H1 (cell line): ENCODE results near the gene SMAD6. TPM values are rescaled to one million over a fixed set of nuclear protein-coding genes. Genes with fewer than 3 reads are reported as not detected.

ENCODE experiments used
- CTCF ChIA-PET: fragments of 300-600 bp; sonication (Branson Sonifier 250); formaldehyde crosslinking; loops from one replicate; lab custom pipeline; 2021; ENCODE audit not compliant: partially characterized antibody; lab: Charles Lee
- POLR2A ChIA-PET: fragments of 300-600 bp; sonication (Branson Sonifier 250); formaldehyde crosslinking; loops from one replicate; lab custom pipeline; 2021; ENCODE audit warnings: inconsistent platforms; ENCODE audit not compliant: partially characterized antibody; lab: Charles Lee
- DNase-seq, 2 experiments: peaks; one replicate each; pipeline versions ENCODE4 v3.0.0 to v3.0.0-alpha.2; 2010 to 2022; ENCODE audit warnings: low spot score in 2 of 2, low read depth in 1 of 2, mixed read lengths in 1 of 2
- FAIRE-seq: peaks from 2 replicates; lab custom pipeline; 2011; peaks lifted over from hg19 to GRCh38; lab: Jason Lieb, UNC
- H2AFZ ChIP-seq: 2 replicates; pipeline ENCODE4 v1.8.1; 2012; ENCODE audit warnings: low read length, inconsistent platforms
- H2AK5ac ChIP-seq: 2 replicates; pipeline ENCODE4 v1.6.1; 2013; ENCODE audit warnings: low read depth, low read length
- H2BK120ac ChIP-seq: replicated peaks from 2 replicates; pipeline ENCODE3; 2013; ENCODE audit warnings: low read depth, low read length, inconsistent platforms
- H2BK12ac ChIP-seq: 2 replicates; pipeline ENCODE4 v1.6.1; 2013; ENCODE audit warnings: low read depth, low read length
- H2BK15ac ChIP-seq: 2 replicates; pipeline ENCODE4 v1.6.1; 2013; ENCODE audit warnings: low read length
- H2BK20ac ChIP-seq: 2 replicates; pipeline ENCODE4 v1.6.1; 2013; ENCODE audit warnings: low read length
- H2BK5ac ChIP-seq: 2 replicates; pipeline ENCODE4 v1.6.1; 2013; ENCODE audit warnings: low read depth, low read length
- H3K14ac ChIP-seq: 2 replicates; pipeline ENCODE4 v1.6.1; 2013; ENCODE audit warnings: inconsistent platforms; ENCODE audit not compliant: insufficient read length
- H3K18ac ChIP-seq: 2 replicates; pipeline ENCODE4 v1.6.1; 2013; ENCODE audit warnings: low read length; ENCODE audit errors: extremely low read depth
- H3K23ac ChIP-seq: 2 replicates; pipeline ENCODE4 v1.6.1; 2013; ENCODE audit warnings: inconsistent platforms; ENCODE audit not compliant: insufficient read length
- H3K23me2 ChIP-seq: 2 replicates; pipeline ENCODE4 v1.6.1; 2013; ENCODE audit warnings: low read depth, low read length
- H3K27ac ChIP-seq: 2 replicates; pipeline ENCODE4 v1.6.1; 2011; ENCODE audit warnings: low read depth, low read length, inconsistent platforms
- H3K27me3 ChIP-seq, 4 experiments: replicated peaks in 1 of 4; 1 replicate in 1 of 4; 2 replicates in 3 of 4; pipeline versions ENCODE4 v1.6.1 to v1.8.1; 2011 to 2013; ENCODE audit warnings: low read length in 3 of 4, mild to moderate bottlenecking in 3 of 4, inconsistent platforms in 2 of 4, mixed read lengths in 2 of 4, moderate library complexity in 1 of 4; ENCODE audit not compliant: control insufficient read depth in 3 of 4, insufficient read depth in 3 of 4; ENCODE audit errors: extremely low read depth in 1 of 4
- H3K36me3 ChIP-seq, 4 experiments: 2 replicates each; pipeline versions ENCODE4 v1.6.1 to v1.8.1; 2011 to 2013; ENCODE audit warnings: mild to moderate bottlenecking in 4 of 4, low read length in 3 of 4, moderate library complexity in 2 of 4, control low read depth in 1 of 4, inconsistent platforms in 1 of 4; ENCODE audit not compliant: insufficient read depth in 4 of 4, control insufficient read depth in 2 of 4
- H3K4ac ChIP-seq: replicated peaks from 2 replicates; pipeline ENCODE3; 2013; ENCODE audit warnings: low read length, low read depth, mixed read lengths, inconsistent platforms; ENCODE audit not compliant: insufficient read length
- H3K4me1 ChIP-seq, 4 experiments: replicated peaks in 1 of 4; 1 replicate in 1 of 4; 2 replicates in 3 of 4; pipeline versions ENCODE4 v1.6.1 to v1.8.1; 2011 to 2013; ENCODE audit warnings: low read length in 3 of 4, inconsistent platforms in 2 of 4, mixed read lengths in 1 of 4; ENCODE audit not compliant: insufficient read depth in 4 of 4, control insufficient read depth in 3 of 4
- H3K4me2 ChIP-seq, 2 experiments: 2 replicates each; pipeline versions ENCODE4 v1.6.1 to v1.8.1; 2011 to 2013; ENCODE audit warnings: low read depth in 2 of 2, low read length in 2 of 2, control low read depth in 1 of 2, inconsistent platforms in 1 of 2, mild to moderate bottlenecking in 1 of 2; ENCODE audit not compliant: insufficient read depth in 1 of 2
- H3K4me3 ChIP-seq, 4 experiments: fragments of 200-600, 300-600 bp in 1 of 4; sonication (generic), shearing (Covaris generic), sonication (Bioruptor Twin) in 1 of 4; 2 replicates each; pipeline versions ENCODE4 v1.5.1 to v1.8.1; 2011 to 2016; ENCODE audit warnings: low read length in 4 of 4, low read depth in 3 of 4, control low read depth in 2 of 4, inconsistent platforms in 2 of 4, mild to moderate bottlenecking in 2 of 4, mixed read lengths in 1 of 4, moderate library complexity in 1 of 4; ENCODE audit not compliant: insufficient read depth in 2 of 4; ENCODE audit errors: extremely low read depth in 1 of 4
- H3K56ac ChIP-seq: replicated peaks from 2 replicates; pipeline ENCODE3; 2013; ENCODE audit warnings: low read depth, mild to moderate bottlenecking, mixed read lengths, low read length, inconsistent platforms; ENCODE audit not compliant: insufficient read length
- H3K79me1 ChIP-seq: 2 replicates; pipeline ENCODE4 v1.6.1; 2013; ENCODE audit warnings: low read depth, low read length, control low read depth
- H3K79me2 ChIP-seq, 2 experiments: 2 replicates each; pipeline versions ENCODE4 v1.6.1 to v1.8.1; 2012 to 2013; ENCODE audit warnings: low read length in 2 of 2, mild to moderate bottlenecking in 2 of 2, inconsistent platforms in 1 of 2; ENCODE audit not compliant: insufficient read depth in 2 of 2, control insufficient read depth in 1 of 2
- H3K9ac ChIP-seq, 4 experiments: replicated peaks in 1 of 4; 1 replicate in 1 of 4; 2 replicates in 3 of 4; pipeline versions ENCODE4 v1.6.1 to v1.8.1; 2011 to 2013; ENCODE audit warnings: low read depth in 3 of 4, low read length in 3 of 4, control low read depth in 2 of 4, mild to moderate bottlenecking in 2 of 4, moderate library complexity in 2 of 4, inconsistent platforms in 1 of 4; ENCODE audit errors: extremely low read depth in 1 of 4
- H3K9me3 ChIP-seq, 2 experiments: 2 replicates each; pipeline versions ENCODE4 v1.6.1 to v1.8.1; 2012 to 2013; ENCODE audit warnings: mild to moderate bottlenecking in 2 of 2, moderate library complexity in 2 of 2, control low read depth in 1 of 2, inconsistent platforms in 1 of 2, low read depth in 1 of 2, low read length in 1 of 2, mixed read lengths in 1 of 2; ENCODE audit not compliant: insufficient read depth in 2 of 2
- H4K20me1 ChIP-seq, 2 experiments: replicated peaks in 1 of 2; 2 replicates each; pipeline versions ENCODE3 to v1.8.1; 2011 to 2013; ENCODE audit warnings: inconsistent platforms in 2 of 2, low read length in 2 of 2, mild to moderate bottlenecking in 1 of 2; ENCODE audit not compliant: insufficient read depth in 2 of 2, control insufficient read depth in 1 of 2
- H4K5ac ChIP-seq: 2 replicates; pipeline ENCODE4 v1.6.1; 2013; ENCODE audit warnings: low read length, low read depth, mixed read lengths, inconsistent platforms; ENCODE audit not compliant: insufficient read length
- H4K8ac ChIP-seq: 2 replicates; pipeline ENCODE4 v1.8.0; 2013; ENCODE audit warnings: mild to moderate bottlenecking, moderate library complexity, low read length, inconsistent platforms; ENCODE audit not compliant: insufficient read depth; ENCODE audit errors: extremely low read depth
- H4K91ac ChIP-seq: replicated peaks from 2 replicates; pipeline ENCODE3; 2013; ENCODE audit warnings: low read length, mixed read lengths, inconsistent platforms; ENCODE audit not compliant: insufficient read length
- ASH2L ChIP-seq: fragments of 200-600, 300-600 bp; sonication (generic); IDR thresholded peaks from one replicate; pipeline ENCODE4 v1.7.1; 2017; ENCODE audit warnings: low read length
- CHD1 ChIP-seq: IDR thresholded peaks from 2 replicates; pipeline ENCODE4 v1.6.1; 2012; ENCODE audit warnings: low read depth, low read length, improper control_type of control experiment
- CREB1 ChIP-seq: IDR thresholded peaks from 2 replicates; pipeline ENCODE4 v1.6.1; 2012; ENCODE audit warnings: inconsistent platforms
- CTBP2 ChIP-seq: IDR thresholded peaks from 2 replicates; pipeline ENCODE4 v1.7.0; 2011; ENCODE audit warnings: borderline replicate concordance, mild to moderate bottlenecking, moderate library complexity, mixed read lengths, low read length; ENCODE audit not compliant: insufficient read depth, insufficient read length
- EP300 ChIP-seq, 2 experiments: IDR thresholded peaks; 1 replicate in 1 of 2; 2 replicates in 1 of 2; pipeline ENCODE4 v1.6.1; 2011 to 2012; ENCODE audit warnings: low read depth in 2 of 2, low read length in 2 of 2, mild to moderate bottlenecking in 2 of 2, borderline replicate concordance in 1 of 2, inconsistent platforms in 1 of 2, moderate library complexity in 1 of 2
- FOSL1 ChIP-seq: IDR thresholded peaks from 2 replicates; pipeline ENCODE4 v1.6.1; 2011; ENCODE audit warnings: mild to moderate bottlenecking, low read depth, low read length, moderate library complexity; ENCODE audit not compliant: insufficient read depth
- GABPA ChIP-seq: IDR thresholded peaks from 2 replicates; pipeline ENCODE4 v1.6.1; 2011; ENCODE audit warnings: mild to moderate bottlenecking, low read length, moderate library complexity, borderline replicate concordance; ENCODE audit not compliant: insufficient read depth
- JUND ChIP-seq: IDR thresholded peaks from 2 replicates; pipeline ENCODE4 v1.6.1; 2011; ENCODE audit warnings: mild to moderate bottlenecking, improper control_type of control experiment, low read length
- NRF1 ChIP-seq: IDR thresholded peaks from 2 replicates; pipeline ENCODE4 v1.6.1; 2011; ENCODE audit warnings: mild to moderate bottlenecking, low read depth, low read length, improper control_type of control experiment
- POLR2A ChIP-seq, 2 experiments: IDR thresholded peaks; 1 replicate in 1 of 2; 2 replicates in 1 of 2; pipeline ENCODE4 v1.6.1; 2011; ENCODE audit warnings: low read depth in 2 of 2, low read length in 2 of 2, mild to moderate bottlenecking in 2 of 2; ENCODE audit errors: control extremely low read depth in 1 of 2
- SP1 ChIP-seq: IDR thresholded peaks from 2 replicates; pipeline ENCODE4 v1.6.1; 2011; ENCODE audit warnings: low read depth, low read length
- WGBS, 2 experiments: shearing (Covaris generic) in 1 of 2; methylation state at CpG; one replicate each; pipeline versions ENCODE4 v1.1.6 to v1.1.7; 2013 to 2015; ENCODE audit warnings: low lambda C conversion rate in 2 of 2, mixed read lengths in 2 of 2, inconsistent platforms in 1 of 2, low coverage in 1 of 2, missing lambda C conversion rate in 1 of 2; ENCODE audit not compliant: insufficient replicate concordance in 2 of 2, insufficient coverage in 1 of 2, insufficient read length in 1 of 2; ENCODE audit errors: extremely low coverage in 1 of 2, missing lambda C conversion rate in 1 of 2; 5-methylcytosine and 5-hydroxymethylcytosine counted together
- polyA plus RNA-seq, 7 experiments: library from polyadenylated mRNA; depleted of rRNA in 3 of 7; stranded (reverse) in 5 of 7; unstranded in 2 of 7; fragments of >200 nt in 5 of 7; fragments of 200-250 nt in 2 of 7; gene quantifications; 1 replicate in 5 of 7; 2 replicates in 1 of 7; 4 replicates in 1 of 7; pipeline versions ENCODE4 v1.2.1 to v1.2.3, GENCODE V29; 2011 to 2013; ENCODE audit warnings: missing spikeins in 2 of 7, mixed read lengths in 2 of 7
- total RNA-seq: library from RNA; stranded (reverse); fragmentation: NEBNext Ultra II Directional; extraction: Animal tissue kit (Norgen Biotek cat#: 25700); gene quantifications from 2 replicates; pipeline ENCODE4 v1.2.1, GENCODE V29; 2021

Gene SMAD6
- total and polyA plus RNA-seq, 2 of the 8 experiments (the other 6 are each of a cell fraction or from before 2014, with no cell fraction given): 1.8 to 7.0 TPM

DNA sequence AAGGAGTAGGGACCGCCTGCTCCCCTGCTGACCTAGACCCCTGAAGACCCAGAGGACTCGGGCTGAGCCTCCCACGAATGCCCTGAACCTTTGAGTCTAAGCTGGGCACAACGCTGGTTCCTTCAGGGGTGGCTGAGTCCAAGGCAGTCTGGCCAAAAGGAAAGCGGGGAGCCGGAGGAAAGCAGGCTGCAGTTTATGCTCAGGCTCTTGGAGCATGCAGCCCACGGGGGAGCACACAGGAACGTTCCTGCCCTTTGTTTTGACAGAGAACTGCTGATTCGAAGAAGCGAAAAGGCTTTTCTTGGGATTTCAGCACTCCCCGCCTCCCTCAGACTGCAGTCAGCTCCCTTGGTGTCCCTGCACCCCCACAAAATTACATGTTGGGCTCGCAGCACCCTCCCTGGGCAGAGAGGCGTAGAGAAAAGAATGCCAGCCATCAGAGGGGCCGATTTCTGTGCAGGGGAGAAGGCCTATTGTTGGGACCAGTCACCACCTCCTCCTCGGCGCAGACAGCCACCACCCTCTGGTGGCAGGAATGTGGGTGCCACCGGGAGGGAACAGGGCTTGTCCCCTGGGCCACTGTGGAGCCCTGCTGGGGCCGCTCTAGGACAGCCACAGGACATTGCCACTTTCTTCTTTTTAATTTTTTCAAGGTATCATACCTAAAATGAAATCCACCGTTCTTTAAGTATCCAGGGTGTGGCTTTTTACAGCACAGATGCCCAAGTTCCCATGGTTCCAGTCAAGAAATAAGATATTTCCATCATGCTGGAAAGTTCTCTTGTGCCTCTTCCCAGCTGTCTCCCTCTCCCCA is 72.2 kb downstream of the SMAD6 start:
- Histone ChIP-seq H3K79me2 (no peaks in the 10 kb centered on the region), H3K4me1 (peaks cover 11 to 24% (median 18%) of the 10 kb centered on the region in 4 experiments), H3K27me3 (no peaks in the 10 kb centered on the region), H4K91ac (peak overlapping the region; percentile 83), H3K18ac (peak overlapping the region; percentile 79), H2BK12ac (peak overlapping the region; percentile 52), H3K56ac (no peak overlapping the region), H3K23ac (no peak overlapping the region), H4K20me1 (no peaks in the 10 kb centered on the region), H3K79me1 (no peaks in the 10 kb centered on the region), H2AFZ (0 out of 2 replicates have a peak overlapping the region, but pooled peaks have one; percentile 10), H3K36me3 (no peaks in the 10 kb centered on the region), H3K9ac (peak overlapping the region in 2 of 4 experiments; percentile 46 to 57; a peak in 2 of 7 replicates), H3K14ac (no peak overlapping the region), H2BK20ac (peak overlapping the region; percentile 82; the same call in 1 of the 2 replicates), H3K9me3 (no peaks in the 10 kb centered on the region), H2BK15ac (peak overlapping the region; percentile 61; the same call in 1 of the 2 replicates), H3K27ac (peak overlapping the region; percentile 56), H4K8ac (peak overlapping the region; percentile 60; the same call in 1 of the 2 replicates), H3K4ac (peak overlapping the region; percentile 63), H4K5ac (peak overlapping the region; percentile 46), H2BK120ac (peak overlapping the region; percentile 45), H2BK5ac (peak overlapping the region; percentile 89; the same call in 1 of the 2 replicates), H3K23me2 (no peaks in the 10 kb centered on the region), H3K4me2 (peak overlapping the region; percentile 0 to 60; a peak in 2 of 4 replicates), H2AK5ac (no peak overlapping the region), H3K4me3 (peak overlapping the region in 1 of 4 experiments; percentile 23; a peak in 3 of 8 replicates)
- FAIRE-seq (no peak), DNase-seq (peak; percentile 68 to 95)
- ChIA-PET POLR2A (interaction anchor here (1.7 to 1.8 kb wide), 2 partner anchors 61 to 78 kb away, joined by 3 to 4 read pairs; no protein-coding TSS in a partner anchor), CTCF (interaction anchor here (0.7 to 13.5 kb wide), 36 partner anchors 8 to 195 kb away, joined by 3 to 202 read pairs (median 4); partner anchors contain the start of gene SMAD6)
- 32% methylated on average over 17 of the region's 19 CpGs; no CpG with 5 or more reads in 1 of the 2 experiments for whole genome bisulfite sequencing, 2 experiments
- peak in 1 of 2 experiments; percentile 60; a peak in 1 of 3 replicates for TF ChIP-seq EP300 (IDR thresholded peaks at IDR 0.05; ENCODE audit: borderline replicate concordance in 1 of 2, low read depth in 2 of 2, low read length in 2 of 2)
- peak; percentile 73 for TF ChIP-seq SP1
- TF ChIP-seq JUND: 0 out of 2 replicates have a peak, but pooled peaks have one; percentile 61
- no peak for TF ChIP-seq FOSL1
- TF ChIP-seq GABPA: peak; percentile 66; the same call in 1 of the 2 replicates
- no peak for TF ChIP-seq CHD1
- peak; percentile 96 for TF ChIP-seq CTBP2
- peak; percentile 80 for TF ChIP-seq ASH2L
- TF ChIP-seq CREB1: 0 out of 2 replicates have a peak, but pooled peaks have one; percentile 29
- TF ChIP-seq POLR2A (IDR thresholded peaks at IDR 0.05; ENCODE audit: control extremely low read depth in 1 of 2, low read depth in 2 of 2, low read length in 2 of 2): no peak
- no peak for TF ChIP-seq NRF1
